ENCODE data around the gene GSK3B. TPM values are rescaled to one million over a fixed set of nuclear protein-coding genes. Genes with fewer than 3 reads are reported as not detected.

Gene GSK3B
- polyA plus RNA-seq, 1 experiment = 43.4 TPM

GRCh38 chr3:119809249-119810017, 284.8 kb downstream of the GSK3B start:
- POLR2A ChIA-PET = no interaction called here
- Histone ChIP-seq H3K27me3 (ENCODE audit: control insufficient read depth, insufficient read depth, low read length) (peaks cover 25% of the 10 kb centered on the region), H3K9me3 (ENCODE audit: control insufficient read depth, insufficient read depth, low read length) (no peaks in the 10 kb centered on the region), H3K27ac (ENCODE audit: low read depth, low read length) (no peak overlapping the region), H3K4me3 (ENCODE audit: low read depth, low read length) (peak overlapping the region; percentile 46)
- TF ChIP-seq CTCF (IDR thresholded peaks at IDR 0.05; ENCODE audit: low read depth, low read length) = no peak
- no peak for DNase-seq (ENCODE audit: low read depth, low spot score)
- CTCF ChIA-PET = no interaction called here

GRCh38 chr3:119808843-119809242, 285.4 kb downstream of the GSK3B start:
- TF ChIP-seq CTCF (IDR thresholded peaks at IDR 0.05; ENCODE audit: low read depth, low read length) = no peak
- POLR2A ChIA-PET = no interaction called here
- DNase-seq (ENCODE audit: low read depth, low spot score) = no peak
- Histone ChIP-seq H3K27me3 (ENCODE audit: control insufficient read depth, insufficient read depth, low read length) (peaks cover 21% of the 10 kb centered on the region), H3K9me3 (ENCODE audit: control insufficient read depth, insufficient read depth, low read length) (no peaks in the 10 kb centered on the region), H3K4me3 (ENCODE audit: low read depth, low read length) (no peak overlapping the region), H3K27ac (ENCODE audit: low read depth, low read length) (no peak overlapping the region)
- CTCF ChIA-PET = no interaction called here

GRCh38 chr3:119808244-119808643, 286.0 kb downstream of the GSK3B start:
- CTCF ChIA-PET = no interaction called here
- POLR2A ChIA-PET = no interaction called here

GRCh38 chr3:119800844-119801243, 293.4 kb downstream of the GSK3B start:
- Histone ChIP-seq H3K27ac (ENCODE audit: low read depth, low read length) (no peak overlapping the region), H3K4me3 (ENCODE audit: low read depth, low read length) (no peak overlapping the region), H3K9me3 (ENCODE audit: control insufficient read depth, insufficient read depth, low read length) (no peaks in the 10 kb centered on the region), H3K27me3 (ENCODE audit: control insufficient read depth, insufficient read depth, low read length) (peaks cover 21% of the 10 kb centered on the region)
- ChIA-PET CTCF (no interaction called here), POLR2A (no interaction called here)
- DNase-seq (ENCODE audit: low read depth, low spot score) = no peak
- TF ChIP-seq CTCF (IDR thresholded peaks at IDR 0.05; ENCODE audit: low read depth, low read length) = no peak

More at GRCh38 chr3:119808244-119808643, 286.0 kb downstream of the GSK3B start:
- H3K27me3 ChIP-seq (ENCODE audit: control insufficient read depth, insufficient read depth, low read length) = peaks cover 17% of the 10 kb centered on the region
- TF ChIP-seq CTCF (IDR thresholded peaks at IDR 0.05; ENCODE audit: low read depth, low read length) = no peak
- H3K27ac ChIP-seq (ENCODE audit: low read depth, low read length) = no peak overlapping the region
- no peaks in the 10 kb centered on the region for H3K9me3 ChIP-seq (ENCODE audit: control insufficient read depth, insufficient read depth, low read length)
- no peak overlapping the region for H3K4me3 ChIP-seq (ENCODE audit: low read depth, low read length)
- DNase-seq (ENCODE audit: low read depth, low spot score) = no peak

- H3K27me3 ChIP-seq (ENCODE audit: control insufficient read depth, insufficient read depth, low read length) = peaks cover 19% of the 10 kb centered on the region
- no peak overlapping the region for H3K27ac ChIP-seq (ENCODE audit: low read depth, low read length)
- CTCF ChIA-PET = no interaction called here
- DNase-seq (ENCODE audit: low read depth, low spot score) = no peak
- no peaks in the 10 kb centered on the region for H3K9me3 ChIP-seq (ENCODE audit: control insufficient read depth, insufficient read depth, low read length)
- H3K4me3 ChIP-seq (ENCODE audit: low read depth, low read length) = no peak overlapping the region
- no peak for TF ChIP-seq CTCF (IDR thresholded peaks at IDR 0.05; ENCODE audit: low read depth, low read length)
- POLR2A ChIA-PET = no interaction called here
Measured at GRCh38 chr3:119796785-119797184, 297.5 kb downstream of the GSK3B start.

Data from AG04450 (cell line).